Liver (tissue), 9 donors: ENCODE results near the gene GALNT1. TPM values are rescaled to one million over a fixed set of nuclear protein-coding genes. Genes with fewer than 3 reads are reported as not detected.

Experiments
- DNase-seq: peaks from one replicate; pipeline ENCODE4 v3.0.0-alpha.2; 2017; ENCODE audit warnings: low spot score
- H3K27ac ChIP-seq, 2 donors: one replicate each; pipeline ENCODE4 v1.7.0; 2013; ENCODE audit warnings: inconsistent platforms in 2 of 2, low read length in 2 of 2, control low read depth in 1 of 2, low read depth in 1 of 2, mild to moderate bottlenecking in 1 of 2
- H3K27me3 ChIP-seq, 4 donors: one replicate each; pipeline versions ENCODE4 v1.6.1 to v1.7.0; 2013; ENCODE audit warnings: low read length in 3 of 4, inconsistent platforms in 1 of 4, mild to moderate bottlenecking in 1 of 4, moderate library complexity in 1 of 4; ENCODE audit not compliant: control insufficient read depth in 4 of 4, insufficient read depth in 4 of 4
- H3K36me3 ChIP-seq, 4 donors: one replicate each; pipeline versions ENCODE4 v1.6.1 to v1.7.0; 2013; ENCODE audit warnings: low read length in 3 of 4, mild to moderate bottlenecking in 3 of 4, low read depth in 1 of 4, moderate library complexity in 1 of 4; ENCODE audit not compliant: control insufficient read depth in 4 of 4, insufficient read depth in 3 of 4
- H3K4me1 ChIP-seq, 4 donors: one replicate each; pipeline versions ENCODE4 v1.6.1 to v1.7.0; 2013; ENCODE audit warnings: low read length in 3 of 4, mild to moderate bottlenecking in 3 of 4, moderate library complexity in 1 of 4; ENCODE audit not compliant: control insufficient read depth in 4 of 4, insufficient read depth in 4 of 4
- H3K4me3 ChIP-seq, 3 donors: one replicate each; pipeline versions ENCODE4 v1.6.1 to v1.7.0; 2013; ENCODE audit warnings: low read length in 3 of 3, control low read depth in 1 of 3, low read depth in 1 of 3, mild to moderate bottlenecking in 1 of 3
- H3K9ac ChIP-seq, 2 donors: one replicate each; pipeline ENCODE4 v1.7.0; 2013; ENCODE audit warnings: low read length in 2 of 2, mild to moderate bottlenecking in 2 of 2, moderate library complexity in 2 of 2, control low read depth in 1 of 2, low read depth in 1 of 2
- H3K9me3 ChIP-seq, 4 donors: one replicate each; pipeline versions ENCODE4 v1.6.1 to v1.7.0; 2013; ENCODE audit warnings: low read length in 3 of 4; ENCODE audit not compliant: control insufficient read depth in 4 of 4
- ATF3 ChIP-seq: IDR thresholded peaks from 2 replicates; pipeline ENCODE4 v1.6.1; 2016; ENCODE audit warnings: antibody characterized with exemption
- CTCF ChIP-seq: fragments of 150-350 bp; IDR thresholded peaks from 2 replicates; pipeline ENCODE4 v1.5.1; 2017; ENCODE audit warnings: improper control_type of control experiment, low read depth, low read length; ENCODE audit not compliant: missing input control
- EGR1 ChIP-seq, 2 donors: IDR thresholded peaks; 2 replicates each; pipeline ENCODE4 v1.6.1; 2016 to 2018; ENCODE audit warnings: antibody characterized with exemption in 2 of 2, low read depth in 2 of 2
- FOXA1 ChIP-seq: IDR thresholded peaks from 2 replicates; pipeline ENCODE4 v1.6.1; 2016; ENCODE audit warnings: antibody characterized with exemption
- FOXA2 ChIP-seq: IDR thresholded peaks from 2 replicates; pipeline ENCODE4 v1.6.1; 2016; ENCODE audit warnings: antibody characterized with exemption
- GABPA ChIP-seq, 2 donors: IDR thresholded peaks in 1 of 2; conservative IDR thresholded peaks in 1 of 2; 2 replicates each; pipeline ENCODE4 v1.6.1; 2016; ENCODE audit warnings: antibody characterized with exemption in 2 of 2, mild to moderate bottlenecking in 1 of 2, moderate library complexity in 1 of 2
- HNF4A ChIP-seq, 2 donors: conservative IDR thresholded peaks; 2 replicates each; pipeline ENCODE4 v1.6.1; 2016; ENCODE audit warnings: antibody characterized with exemption in 2 of 2, mild to moderate bottlenecking in 2 of 2
- HNF4G ChIP-seq: IDR thresholded peaks from 2 replicates; pipeline ENCODE4 v1.6.1; 2016; ENCODE audit warnings: antibody characterized with exemption
- JUND ChIP-seq, 2 donors: IDR thresholded peaks; 2 replicates each; pipeline ENCODE4 v1.6.1; 2016; ENCODE audit warnings: antibody characterized with exemption in 2 of 2
- MAX ChIP-seq: IDR thresholded peaks from 2 replicates; pipeline ENCODE4 v1.6.1; 2016; ENCODE audit warnings: antibody characterized with exemption
- NR2F2 ChIP-seq: IDR thresholded peaks from 2 replicates; pipeline ENCODE4 v1.6.1; 2016; ENCODE audit warnings: antibody characterized with exemption
- RAD21 ChIP-seq, 2 donors: IDR thresholded peaks; 2 replicates each; pipeline ENCODE4 v1.6.1; 2016; ENCODE audit warnings: antibody characterized with exemption in 2 of 2, mild to moderate bottlenecking in 2 of 2
- REST ChIP-seq: IDR thresholded peaks from 2 replicates; pipeline ENCODE4 v1.6.1; 2016; ENCODE audit warnings: antibody characterized with exemption, mild to moderate bottlenecking
- RXRA ChIP-seq, 2 donors: IDR thresholded peaks; 2 replicates each; pipeline ENCODE4 v1.6.1; 2017 to 2018; ENCODE audit warnings: antibody characterized with exemption in 2 of 2, mild to moderate bottlenecking in 1 of 2
- SP1 ChIP-seq: IDR thresholded peaks from 2 replicates; pipeline ENCODE4 v1.6.1; 2018; ENCODE audit warnings: antibody characterized with exemption, mild to moderate bottlenecking
- TAF1 ChIP-seq: conservative IDR thresholded peaks from 2 replicates; pipeline ENCODE4 v1.6.1; 2016; ENCODE audit warnings: antibody characterized with exemption, mild to moderate bottlenecking
- YY1 ChIP-seq: IDR thresholded peaks from 2 replicates; pipeline ENCODE4 v1.6.1; 2016; ENCODE audit warnings: antibody characterized with exemption, mild to moderate bottlenecking
- ZBTB33 ChIP-seq: IDR thresholded peaks from 2 replicates; pipeline ENCODE4 v1.6.1; 2016; ENCODE audit warnings: antibody characterized with exemption
- WGBS: extraction: QIAGEN DNeasy Blood & Tissue Kit; methylation state at CpG from one replicate; pipeline ENCODE4 v1.1.7; 2013; 5-methylcytosine and 5-hydroxymethylcytosine counted together
- polyA plus RNA-seq, 2 donors: library from polyadenylated mRNA; stranded (reverse) in 1 of 2; unstranded in 1 of 2; fragments of 200-250 nt in 1 of 2; fragments of >200 nt in 1 of 2; fragmentation: Nextera tagmentation in 1 of 2; extraction: Ambion mirVana in 1 of 2; gene quantifications; one replicate each; pipeline versions ENCODE4 v1.2.1 to v1.2.3, GENCODE V29; 2013 to 2015
- total RNA-seq, 2 donors: library from RNA; depleted of rRNA; stranded (reverse); fragments of >200 nt; gene quantifications; one replicate each; pipeline ENCODE4 v1.2.3, GENCODE V29; 2014
- donor health status: healthy.
- donor health status: healthy.
- donor health status: healthy.
- donor health status: healthy.
- donor health status: healthy.

Gene GALNT1
- total and polyA plus RNA-seq, 4 donors: 13.9 to 42.2 (median 26.5) TPM

- Histone ChIP-seq H3K4me1 (no peaks in the 10 kb centered on the region), H3K27me3 (no peaks in the 10 kb centered on the region), H3K4me3 (no peak overlapping the region), H3K9ac (no peak overlapping the region), H3K27ac (no peak overlapping the region), H3K9me3 (no peaks in the 10 kb centered on the region), H3K36me3 (peaks cover 2 to 6% (median 5%) of the 10 kb centered on the region in 4 donors)
- WGBS: 97% methylated on average over 1 of the region's 1 CpG
- TF ChIP-seq NR2F2 (no peak), REST (no peak), GABPA (IDR thresholded peaks at IDR 0.05 in 1 of 2, conservative IDR thresholded peaks at IDR 0.05 in 1 of 2) (no peak), RXRA (IDR thresholded peaks at IDR 0.05) (no peak), SP1 (no peak), CTCF (no peak), EGR1 (IDR thresholded peaks at IDR 0.05; ENCODE audit: low read depth in 2 of 2) (no peak), MAX (no peak), FOXA2 (no peak), ATF3 (no peak), RAD21 (IDR thresholded peaks at IDR 0.05) (no peak), HNF4A (conservative IDR thresholded peaks at IDR 0.05) (no peak), TAF1 (no peak), ZBTB33 (no peak), YY1 (no peak), JUND (IDR thresholded peaks at IDR 0.05) (no peak), HNF4G (no peak), FOXA1 (no peak)
- DNase-seq: no peak
Measured at GRCh38 chr18:35682281-35682867, 100.8 kb downstream of the GALNT1 start.
